GM23338 (cell line): ENCODE measurements around the gene TAF11.

ENCODE experiments used
- CREB1 ChIP-seq: fragments of 250-450 bp; sonication (Bioruptor Pico); IDR thresholded peaks from 2 replicates; pipeline ENCODE4 v1.5.0; 2020; ENCODE audit warnings: low read depth, mild to moderate bottlenecking, moderate library complexity
- EZH2 ChIP-seq: fragments of 200-600 bp; sonication (generic); IDR thresholded peaks from one replicate; pipeline ENCODE4 v1.8.0; 2017; ENCODE audit warnings: antibody characterized with exemption, mild to moderate bottlenecking, low read depth; ENCODE audit not compliant: unreplicated experiment
- EZH2phosphoT487 ChIP-seq: fragments of 200-600 bp; sonication (generic); IDR thresholded peaks from one replicate; pipeline ENCODE4 v1.8.1; 2018; ENCODE audit warnings: antibody characterized with exemption; ENCODE audit not compliant: unreplicated experiment
- STAT1 ChIP-seq: IDR thresholded peaks from one replicate; pipeline ENCODE4 v1.6.1; 2016; ENCODE audit warnings: antibody characterized with exemption; ENCODE audit not compliant: unreplicated experiment
- ZNF331 ChIP-seq: fragments of 250-450 bp; sonication (Bioruptor Pico); IDR thresholded peaks from 2 replicates; pipeline ENCODE4 v1.5.0; 2020; ENCODE audit warnings: low read depth, mild to moderate bottlenecking, moderate library complexity
- TF ChIP-seq, protein P1 (sequence below), 2 experiments: fragments of 200-600 bp in 1 of 2; sonication (generic) in 1 of 2; conservative IDR thresholded peaks; 2 replicates each; pipeline versions ENCODE4 v1.5.1 to v1.6.1; 2016 to 2017; ENCODE audit warnings: antibody characterized with exemption in 2 of 2, low read depth in 2 of 2, mild to moderate bottlenecking in 2 of 2, moderate library complexity in 1 of 2
- TF ChIP-seq, protein P2 (sequence below): IDR thresholded peaks from 2 replicates; pipeline ENCODE4 v1.6.1; 2016; ENCODE audit warnings: antibody characterized with exemption
- TF ChIP-seq, protein P3 (sequence below): IDR thresholded peaks from one replicate; pipeline ENCODE4 v1.6.1; 2018; ENCODE audit warnings: antibody characterized with exemption; ENCODE audit not compliant: unreplicated experiment
- TF ChIP-seq, protein P4 (sequence below): fragments of 250-450 bp; sonication (Bioruptor Pico); IDR thresholded peaks from 2 replicates; pipeline ENCODE4 v1.5.0; 2020; ENCODE audit warnings: mild to moderate bottlenecking, moderate library complexity

DNA sequence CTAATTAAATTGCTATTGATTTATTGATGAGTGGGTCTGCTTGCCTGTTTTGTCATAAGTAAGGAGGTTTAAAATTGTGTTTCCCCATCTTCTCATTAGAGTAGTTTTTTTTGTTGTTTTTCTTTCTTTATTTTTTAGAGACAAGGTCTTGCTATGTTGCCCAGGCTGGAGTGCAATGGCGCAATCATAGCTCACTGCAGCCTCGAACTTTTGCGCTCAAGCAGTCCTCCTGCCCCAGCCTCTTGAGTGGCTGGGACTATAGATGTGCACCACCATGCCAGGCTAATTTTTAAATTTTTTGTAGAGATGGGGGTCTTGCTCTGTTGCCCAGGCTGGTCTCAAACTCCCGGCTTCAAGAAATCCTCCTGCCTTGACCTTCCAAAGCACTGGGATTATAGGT lies 32.3 kb upstream of the TAF11 start:
- TF ChIP-seq STAT1 = no peak
- no peak for TF ChIP-seq EZH2phosphoT487
- TF ChIP-seq, protein P1, sequence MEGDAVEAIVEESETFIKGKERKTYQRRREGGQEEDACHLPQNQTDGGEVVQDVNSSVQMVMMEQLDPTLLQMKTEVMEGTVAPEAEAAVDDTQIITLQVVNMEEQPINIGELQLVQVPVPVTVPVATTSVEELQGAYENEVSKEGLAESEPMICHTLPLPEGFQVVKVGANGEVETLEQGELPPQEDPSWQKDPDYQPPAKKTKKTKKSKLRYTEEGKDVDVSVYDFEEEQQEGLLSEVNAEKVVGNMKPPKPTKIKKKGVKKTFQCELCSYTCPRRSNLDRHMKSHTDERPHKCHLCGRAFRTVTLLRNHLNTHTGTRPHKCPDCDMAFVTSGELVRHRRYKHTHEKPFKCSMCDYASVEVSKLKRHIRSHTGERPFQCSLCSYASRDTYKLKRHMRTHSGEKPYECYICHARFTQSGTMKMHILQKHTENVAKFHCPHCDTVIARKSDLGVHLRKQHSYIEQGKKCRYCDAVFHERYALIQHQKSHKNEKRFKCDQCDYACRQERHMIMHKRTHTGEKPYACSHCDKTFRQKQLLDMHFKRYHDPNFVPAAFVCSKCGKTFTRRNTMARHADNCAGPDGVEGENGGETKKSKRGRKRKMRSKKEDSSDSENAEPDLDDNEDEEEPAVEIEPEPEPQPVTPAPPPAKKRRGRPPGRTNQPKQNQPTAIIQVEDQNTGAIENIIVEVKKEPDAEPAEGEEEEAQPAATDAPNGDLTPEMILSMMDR (conservative IDR thresholded peaks at IDR 0.05; ENCODE audit: low read depth in 2 of 2) = no peak
- TF ChIP-seq, protein P2, sequence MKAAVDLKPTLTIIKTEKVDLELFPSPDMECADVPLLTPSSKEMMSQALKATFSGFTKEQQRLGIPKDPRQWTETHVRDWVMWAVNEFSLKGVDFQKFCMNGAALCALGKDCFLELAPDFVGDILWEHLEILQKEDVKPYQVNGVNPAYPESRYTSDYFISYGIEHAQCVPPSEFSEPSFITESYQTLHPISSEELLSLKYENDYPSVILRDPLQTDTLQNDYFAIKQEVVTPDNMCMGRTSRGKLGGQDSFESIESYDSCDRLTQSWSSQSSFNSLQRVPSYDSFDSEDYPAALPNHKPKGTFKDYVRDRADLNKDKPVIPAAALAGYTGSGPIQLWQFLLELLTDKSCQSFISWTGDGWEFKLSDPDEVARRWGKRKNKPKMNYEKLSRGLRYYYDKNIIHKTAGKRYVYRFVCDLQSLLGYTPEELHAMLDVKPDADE = no peak
- no peak for TF ChIP-seq EZH2
- TF ChIP-seq, protein P3, sequence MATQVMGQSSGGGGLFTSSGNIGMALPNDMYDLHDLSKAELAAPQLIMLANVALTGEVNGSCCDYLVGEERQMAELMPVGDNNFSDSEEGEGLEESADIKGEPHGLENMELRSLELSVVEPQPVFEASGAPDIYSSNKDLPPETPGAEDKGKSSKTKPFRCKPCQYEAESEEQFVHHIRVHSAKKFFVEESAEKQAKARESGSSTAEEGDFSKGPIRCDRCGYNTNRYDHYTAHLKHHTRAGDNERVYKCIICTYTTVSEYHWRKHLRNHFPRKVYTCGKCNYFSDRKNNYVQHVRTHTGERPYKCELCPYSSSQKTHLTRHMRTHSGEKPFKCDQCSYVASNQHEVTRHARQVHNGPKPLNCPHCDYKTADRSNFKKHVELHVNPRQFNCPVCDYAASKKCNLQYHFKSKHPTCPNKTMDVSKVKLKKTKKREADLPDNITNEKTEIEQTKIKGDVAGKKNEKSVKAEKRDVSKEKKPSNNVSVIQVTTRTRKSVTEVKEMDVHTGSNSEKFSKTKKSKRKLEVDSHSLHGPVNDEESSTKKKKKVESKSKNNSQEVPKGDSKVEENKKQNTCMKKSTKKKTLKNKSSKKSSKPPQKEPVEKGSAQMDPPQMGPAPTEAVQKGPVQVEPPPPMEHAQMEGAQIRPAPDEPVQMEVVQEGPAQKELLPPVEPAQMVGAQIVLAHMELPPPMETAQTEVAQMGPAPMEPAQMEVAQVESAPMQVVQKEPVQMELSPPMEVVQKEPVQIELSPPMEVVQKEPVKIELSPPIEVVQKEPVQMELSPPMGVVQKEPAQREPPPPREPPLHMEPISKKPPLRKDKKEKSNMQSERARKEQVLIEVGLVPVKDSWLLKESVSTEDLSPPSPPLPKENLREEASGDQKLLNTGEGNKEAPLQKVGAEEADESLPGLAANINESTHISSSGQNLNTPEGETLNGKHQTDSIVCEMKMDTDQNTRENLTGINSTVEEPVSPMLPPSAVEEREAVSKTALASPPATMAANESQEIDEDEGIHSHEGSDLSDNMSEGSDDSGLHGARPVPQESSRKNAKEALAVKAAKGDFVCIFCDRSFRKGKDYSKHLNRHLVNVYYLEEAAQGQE = no peak
- no peak for TF ChIP-seq CREB1 (CRISPR knock-in tag)
- TF ChIP-seq, protein P4, sequence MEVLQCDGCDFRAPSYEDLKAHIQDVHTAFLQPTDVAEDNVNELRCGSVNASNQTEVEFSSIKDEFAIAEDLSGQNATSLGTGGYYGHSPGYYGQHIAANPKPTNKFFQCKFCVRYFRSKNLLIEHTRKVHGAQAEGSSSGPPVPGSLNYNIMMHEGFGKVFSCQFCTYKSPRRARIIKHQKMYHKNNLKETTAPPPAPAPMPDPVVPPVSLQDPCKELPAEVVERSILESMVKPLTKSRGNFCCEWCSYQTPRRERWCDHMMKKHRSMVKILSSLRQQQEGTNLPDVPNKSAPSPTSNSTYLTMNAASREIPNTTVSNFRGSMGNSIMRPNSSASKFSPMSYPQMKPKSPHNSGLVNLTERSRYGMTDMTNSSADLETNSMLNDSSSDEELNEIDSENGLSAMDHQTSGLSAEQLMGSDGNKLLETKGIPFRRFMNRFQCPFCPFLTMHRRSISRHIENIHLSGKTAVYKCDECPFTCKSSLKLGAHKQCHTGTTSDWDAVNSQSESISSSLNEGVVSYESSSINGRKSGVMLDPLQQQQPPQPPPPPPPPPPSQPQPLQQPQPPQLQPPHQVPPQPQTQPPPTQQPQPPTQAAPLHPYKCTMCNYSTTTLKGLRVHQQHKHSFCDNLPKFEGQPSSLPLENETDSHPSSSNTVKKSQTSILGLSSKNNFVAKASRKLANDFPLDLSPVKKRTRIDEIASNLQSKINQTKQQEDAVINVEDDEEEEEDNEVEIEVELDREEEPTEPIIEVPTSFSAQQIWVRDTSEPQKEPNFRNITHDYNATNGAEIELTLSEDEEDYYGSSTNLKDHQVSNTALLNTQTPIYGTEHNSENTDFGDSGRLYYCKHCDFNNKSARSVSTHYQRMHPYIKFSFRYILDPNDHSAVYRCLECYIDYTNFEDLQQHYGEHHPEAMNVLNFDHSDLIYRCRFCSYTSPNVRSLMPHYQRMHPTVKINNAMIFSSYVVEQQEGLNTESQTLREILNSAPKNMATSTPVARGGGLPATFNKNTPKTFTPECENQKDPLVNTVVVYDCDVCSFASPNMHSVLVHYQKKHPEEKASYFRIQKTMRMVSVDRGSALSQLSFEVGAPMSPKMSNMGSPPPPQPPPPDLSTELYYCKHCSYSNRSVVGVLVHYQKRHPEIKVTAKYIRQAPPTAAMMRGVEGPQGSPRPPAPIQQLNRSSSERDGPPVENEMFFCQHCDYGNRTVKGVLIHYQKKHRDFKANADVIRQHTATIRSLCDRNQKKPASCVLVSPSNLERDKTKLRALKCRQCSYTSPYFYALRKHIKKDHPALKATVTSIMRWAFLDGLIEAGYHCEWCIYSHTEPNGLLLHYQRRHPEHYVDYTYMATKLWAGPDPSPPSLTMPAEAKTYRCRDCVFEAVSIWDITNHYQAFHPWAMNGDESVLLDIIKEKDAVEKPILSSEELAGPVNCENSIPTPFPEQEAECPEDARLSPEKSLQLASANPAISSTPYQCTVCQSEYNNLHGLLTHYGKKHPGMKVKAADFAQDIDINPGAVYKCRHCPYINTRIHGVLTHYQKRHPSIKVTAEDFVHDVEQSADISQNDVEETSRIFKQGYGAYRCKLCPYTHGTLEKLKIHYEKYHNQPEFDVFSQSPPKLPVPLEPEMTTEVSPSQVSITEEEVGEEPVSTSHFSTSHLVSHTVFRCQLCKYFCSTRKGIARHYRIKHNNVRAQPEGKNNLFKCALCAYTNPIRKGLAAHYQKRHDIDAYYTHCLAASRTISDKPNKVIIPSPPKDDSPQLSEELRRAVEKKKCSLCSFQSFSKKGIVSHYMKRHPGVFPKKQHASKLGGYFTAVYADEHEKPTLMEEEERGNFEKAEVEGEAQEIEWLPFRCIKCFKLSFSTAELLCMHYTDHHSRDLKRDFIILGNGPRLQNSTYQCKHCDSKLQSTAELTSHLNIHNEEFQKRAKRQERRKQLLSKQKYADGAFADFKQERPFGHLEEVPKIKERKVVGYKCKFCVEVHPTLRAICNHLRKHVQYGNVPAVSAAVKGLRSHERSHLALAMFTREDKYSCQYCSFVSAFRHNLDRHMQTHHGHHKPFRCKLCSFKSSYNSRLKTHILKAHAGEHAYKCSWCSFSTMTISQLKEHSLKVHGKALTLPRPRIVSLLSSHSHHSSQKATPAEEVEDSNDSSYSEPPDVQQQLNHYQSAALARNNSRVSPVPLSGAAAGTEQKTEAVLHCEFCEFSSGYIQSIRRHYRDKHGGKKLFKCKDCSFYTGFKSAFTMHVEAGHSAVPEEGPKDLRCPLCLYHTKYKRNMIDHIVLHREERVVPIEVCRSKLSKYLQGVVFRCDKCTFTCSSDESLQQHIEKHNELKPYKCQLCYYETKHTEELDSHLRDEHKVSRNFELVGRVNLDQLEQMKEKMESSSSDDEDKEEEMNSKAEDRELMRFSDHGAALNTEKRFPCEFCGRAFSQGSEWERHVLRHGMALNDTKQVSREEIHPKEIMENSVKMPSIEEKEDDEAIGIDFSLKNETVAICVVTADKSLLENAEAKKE (CRISPR knock-in tag) = no peak
- TF ChIP-seq ZNF331 = no peak
